OCI-LY7 (cell line): ENCODE results near the gene RBMS1.

Experiments
- EZH2phosphoT487 ChIP-seq: fragments of 200-600 bp; sonication (generic); IDR thresholded peaks from 2 replicates; pipeline ENCODE4 v1.6.1; 2018; ENCODE audit warnings: low read depth, borderline replicate concordance, mild to moderate bottlenecking, mixed run types, antibody characterized with exemption, low read length, moderate library complexity, mixed read lengths
- TF ChIP-seq, protein P1 (sequence below): fragments of 200-600 bp; sonication (generic); conservative IDR thresholded peaks from 2 replicates; pipeline ENCODE4 v1.5.1; 2014; ENCODE audit warnings: mild to moderate bottlenecking, antibody characterized with exemption, low read length, moderate library complexity, mixed read lengths

DNA sequence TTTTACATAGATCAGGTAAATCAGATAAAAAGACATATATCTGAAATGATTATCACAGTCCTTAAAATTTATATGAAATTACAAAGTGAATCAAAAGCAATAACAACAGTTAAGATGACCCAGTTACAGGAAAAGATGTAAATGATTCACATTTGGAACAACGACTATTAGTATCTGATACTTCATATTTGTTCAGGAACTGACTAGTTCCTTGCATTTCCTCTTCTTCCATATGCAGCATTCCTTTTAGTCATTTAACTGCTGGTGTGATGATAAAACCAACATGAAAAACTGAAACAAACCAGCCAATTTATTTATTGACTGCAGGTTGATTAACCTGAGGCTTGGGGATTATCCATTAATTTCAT is 75.2 kb downstream of the RBMS1 start:
- TF ChIP-seq, protein P1, sequence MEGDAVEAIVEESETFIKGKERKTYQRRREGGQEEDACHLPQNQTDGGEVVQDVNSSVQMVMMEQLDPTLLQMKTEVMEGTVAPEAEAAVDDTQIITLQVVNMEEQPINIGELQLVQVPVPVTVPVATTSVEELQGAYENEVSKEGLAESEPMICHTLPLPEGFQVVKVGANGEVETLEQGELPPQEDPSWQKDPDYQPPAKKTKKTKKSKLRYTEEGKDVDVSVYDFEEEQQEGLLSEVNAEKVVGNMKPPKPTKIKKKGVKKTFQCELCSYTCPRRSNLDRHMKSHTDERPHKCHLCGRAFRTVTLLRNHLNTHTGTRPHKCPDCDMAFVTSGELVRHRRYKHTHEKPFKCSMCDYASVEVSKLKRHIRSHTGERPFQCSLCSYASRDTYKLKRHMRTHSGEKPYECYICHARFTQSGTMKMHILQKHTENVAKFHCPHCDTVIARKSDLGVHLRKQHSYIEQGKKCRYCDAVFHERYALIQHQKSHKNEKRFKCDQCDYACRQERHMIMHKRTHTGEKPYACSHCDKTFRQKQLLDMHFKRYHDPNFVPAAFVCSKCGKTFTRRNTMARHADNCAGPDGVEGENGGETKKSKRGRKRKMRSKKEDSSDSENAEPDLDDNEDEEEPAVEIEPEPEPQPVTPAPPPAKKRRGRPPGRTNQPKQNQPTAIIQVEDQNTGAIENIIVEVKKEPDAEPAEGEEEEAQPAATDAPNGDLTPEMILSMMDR = no peak
- no peak for TF ChIP-seq EZH2phosphoT487
